Measurements from ENCODE around the gene POU2F2. TPM values are rescaled to one million over a fixed set of nuclear protein-coding genes. Genes with fewer than 3 reads are reported as not detected.

The POU2F2 gene
- total and polyA plus RNA-seq, 9 of the 15 experiments (the other 6 are each of a cell fraction or from before 2014, with no cell fraction given): 0.03 to 0.68 (median 0.14) TPM

GRCh38 chr19:42169486-42170413 is 37.5 kb upstream of the POU2F2 start (continued):
- TF ChIP-seq CTCFL (IDR thresholded peaks at IDR 0.05; ENCODE audit: borderline replicate concordance, insufficient read depth, low read depth, low read length, poor library complexity, severe bottlenecking): no peak
- no peak for TF ChIP-seq SP1 (CRISPR knock-in tag; IDR thresholded peaks at IDR 0.05)
- no peak for TF ChIP-seq ZNF431 (CRISPR knock-in tag; IDR thresholded peaks at IDR 0.05)
- TF ChIP-seq SETDB1 (IDR thresholded peaks at IDR 0.05; ENCODE audit: low read length): no peak
- TF ChIP-seq NKRF (IDR thresholded peaks at IDR 0.05; ENCODE audit: borderline replicate concordance): no peak
- no peak for TF ChIP-seq KDM1A (IDR thresholded peaks at IDR 0.05)
- no peak for TF ChIP-seq ELF4 (CRISPR knock-in tag; IDR thresholded peaks at IDR 0.05)
- TF ChIP-seq BCLAF1 (IDR thresholded peaks at IDR 0.05; ENCODE audit: borderline replicate concordance in 1 of 2, control insufficient read depth in 1 of 2, low read depth in 2 of 2, low read length in 1 of 2): no peak
- TF ChIP-seq YBX1 (IDR thresholded peaks at IDR 0.05): no peak
- no peak for TF ChIP-seq PRDM10 (IDR thresholded peaks at IDR 0.05; ENCODE audit: partially characterized antibody)
- no peak for TF ChIP-seq GMEB1 (CRISPR knock-in tag; IDR thresholded peaks at IDR 0.05)

All from K562 (cell line).